Astrocyte (in vitro differentiated cells and primary cell): Measurements from ENCODE around the gene RNF167.

ENCODE experiments used
- EZH2 ChIP-seq: IDR thresholded peaks from 2 replicates; pipeline ENCODE4 v1.6.1; 2012; ENCODE audit warnings: mild to moderate bottlenecking, low read length, inconsistent platforms; ENCODE audit not compliant: insufficient read depth
- TF ChIP-seq, protein P1 (sequence below): IDR thresholded peaks from 2 replicates; pipeline ENCODE4 v1.5.1; 2011; ENCODE audit warnings: low read depth, mild to moderate bottlenecking, inconsistent platforms, low read length, moderate library complexity; ENCODE audit not compliant: insufficient read depth

DNA sequence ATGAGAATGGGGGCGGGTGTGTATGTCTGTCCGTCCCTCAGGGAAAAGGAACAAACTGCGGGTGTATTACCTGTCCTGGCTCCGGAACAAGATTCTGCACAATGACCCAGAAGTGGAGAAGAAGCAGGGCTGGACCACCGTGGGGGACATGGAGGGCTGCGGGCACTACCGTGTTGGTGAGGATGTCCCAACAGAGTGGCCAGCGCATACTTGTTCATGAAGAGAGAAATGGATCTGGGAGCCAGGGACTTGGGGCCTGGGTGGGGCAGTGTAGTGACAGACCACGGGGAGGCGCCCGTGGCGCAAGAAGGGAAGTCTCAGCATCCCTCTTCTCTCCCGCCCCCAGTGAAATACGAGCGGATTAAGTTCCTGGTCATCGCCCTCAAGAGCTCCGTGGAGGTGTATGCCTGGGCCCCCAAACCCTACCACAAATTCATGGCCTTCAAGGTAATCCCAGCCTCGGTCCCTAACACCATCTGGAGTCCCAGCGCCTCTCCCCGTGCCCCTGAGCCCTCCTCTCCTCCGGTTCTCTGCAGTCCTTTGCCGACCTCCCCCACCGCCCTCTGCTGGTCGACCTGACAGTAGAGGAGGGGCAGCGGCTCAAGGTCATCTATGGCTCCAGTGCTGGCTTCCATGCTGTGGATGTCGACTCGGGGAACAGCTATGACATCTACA lies 44.3 kb upstream of the RNF167 start:
- TF ChIP-seq EZH2, result no peak
- TF ChIP-seq, protein P1, sequence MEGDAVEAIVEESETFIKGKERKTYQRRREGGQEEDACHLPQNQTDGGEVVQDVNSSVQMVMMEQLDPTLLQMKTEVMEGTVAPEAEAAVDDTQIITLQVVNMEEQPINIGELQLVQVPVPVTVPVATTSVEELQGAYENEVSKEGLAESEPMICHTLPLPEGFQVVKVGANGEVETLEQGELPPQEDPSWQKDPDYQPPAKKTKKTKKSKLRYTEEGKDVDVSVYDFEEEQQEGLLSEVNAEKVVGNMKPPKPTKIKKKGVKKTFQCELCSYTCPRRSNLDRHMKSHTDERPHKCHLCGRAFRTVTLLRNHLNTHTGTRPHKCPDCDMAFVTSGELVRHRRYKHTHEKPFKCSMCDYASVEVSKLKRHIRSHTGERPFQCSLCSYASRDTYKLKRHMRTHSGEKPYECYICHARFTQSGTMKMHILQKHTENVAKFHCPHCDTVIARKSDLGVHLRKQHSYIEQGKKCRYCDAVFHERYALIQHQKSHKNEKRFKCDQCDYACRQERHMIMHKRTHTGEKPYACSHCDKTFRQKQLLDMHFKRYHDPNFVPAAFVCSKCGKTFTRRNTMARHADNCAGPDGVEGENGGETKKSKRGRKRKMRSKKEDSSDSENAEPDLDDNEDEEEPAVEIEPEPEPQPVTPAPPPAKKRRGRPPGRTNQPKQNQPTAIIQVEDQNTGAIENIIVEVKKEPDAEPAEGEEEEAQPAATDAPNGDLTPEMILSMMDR, result no peak
